Stimulated activated memory B cell treated with anti-CD40 and anti-IgM and Interleukin-4, amounts not matched to agents 10 μg/mL and 1 μg/mL and 100 μg/mL, for 72 hours (primary cell): Measurements from ENCODE around the gene TMEM114.

Experiments used
- ATAC-seq: fragments of 150-1000 bp; cut with Tn5 transposase; 2 replicates; pipeline ENCODE4 v1.10.0; 2021
- H3K27ac Mint-ChIP-seq: one replicate; pipeline ENCODE4 v1.8.0; 2022; ENCODE audit warnings: mild to moderate bottlenecking, mixed read lengths
- H3K27me3 Mint-ChIP-seq: one replicate; pipeline ENCODE4 v1.8.0; 2022; ENCODE audit warnings: mixed read lengths
- H3K36me3 Mint-ChIP-seq: one replicate; pipeline ENCODE4 v1.8.0; 2022; ENCODE audit warnings: mixed read lengths
- H3K4me1 Mint-ChIP-seq: one replicate; pipeline ENCODE4 v1.8.0; 2022; ENCODE audit warnings: mixed read lengths
- H3K4me3 Mint-ChIP-seq: one replicate; pipeline ENCODE4 v1.8.0; 2022; ENCODE audit warnings: mild to moderate bottlenecking, moderate library complexity, mixed read lengths
- H3K9me3 Mint-ChIP-seq: one replicate; pipeline ENCODE4 v1.8.0; 2022; ENCODE audit warnings: mixed read lengths

Gene TMEM114

GRCh38 chr16:8519643-8520042 is 70.7 kb downstream of the TMEM114 start:
- H3K27ac Mint-ChIP-seq: no peak overlapping the region
- no peak for ATAC-seq
- no peaks in the 10 kb centered on the region for H3K36me3 Mint-ChIP-seq
- no peaks in the 10 kb centered on the region for H3K4me1 Mint-ChIP-seq
- no peak overlapping the region for H3K4me3 Mint-ChIP-seq
- H3K27me3 Mint-ChIP-seq: peaks cover 13% of the 10 kb centered on the region
- H3K9me3 Mint-ChIP-seq: no peaks in the 10 kb centered on the region
